HCT116 (cell line): ENCODE data around the gene ELF1. TPM values are rescaled to one million over a fixed set of nuclear protein-coding genes. Genes with fewer than 3 reads are reported as not detected.

ENCODE experiments used
- ATAC-seq: fragments of 200-7000 bp; cut with Tn5 transposase; 2 replicates; pipeline ENCODE4 v1.9.1; 2020; ENCODE audit warnings: mild to moderate bottlenecking, moderate library complexity
- BruUV-seq: library from RNA; stranded (reverse); fragments of 400-500 nt; replicated peaks from 2 replicates; lab custom pipeline; 2021; lab: Mats Ljungman, UMichigan
- CTCF ChIA-PET: fragments of 300-600 bp; sonication (Branson Sonifier 250); formaldehyde crosslinking; loops from one replicate; lab custom pipeline; 2021; ENCODE audit warnings: antibody characterized with exemption; lab: Charles Lee
- POLR2A ChIA-PET: fragments of 300-600, 350-600 bp; sonication (Branson Sonifier 250); formaldehyde crosslinking; loops from one replicate; lab custom pipeline; 2021; ENCODE audit warnings: antibody characterized with exemption; lab: Charles Lee
- RAD21 ChIA-PET, 2 experiments: fragments of 300-600 bp; sonication (Branson Sonifier 250); formaldehyde crosslinking; loops; one replicate each; lab custom pipeline; 2023; ENCODE audit warnings: low total read pairs in 2 of 2; ENCODE audit not compliant: uncharacterized antibody in 2 of 2, unreplicated experiment in 2 of 2, low non-redundant PET in 1 of 2; lab: Charles Lee
- DNase-seq: peaks from one replicate; pipeline ENCODE4 v3.0.0-alpha.2; 2010; ENCODE audit warnings: low read depth, low spot score
- H2AFZ ChIP-seq: fragments of 200-600 bp; shearing (Covaris generic), sonication (generic); 2 replicates; pipeline ENCODE4 v1.6.1; 2017; ENCODE audit warnings: low read depth, mixed run types, mixed read lengths, antibody characterized with exemption, low read length; ENCODE audit not compliant: poor library complexity, severe bottlenecking
- H3K27ac ChIP-seq: 2 replicates; pipeline ENCODE4 v1.5.1; 2012; ENCODE audit warnings: low read depth, low read length
- H3K27me3 ChIP-seq: fragments of 200-600 bp; sonication (generic); 2 replicates; pipeline ENCODE4 v1.6.1; 2016; ENCODE audit warnings: mixed run types, low read length, mixed read lengths; ENCODE audit not compliant: insufficient read depth
- H3K36me3 ChIP-seq, 2 experiments: fragments of 200-500 bp in 1 of 2; fragments of 200-600 bp in 1 of 2; sonication (Bioruptor generic) in 1 of 2; sonication (generic) in 1 of 2; 2 replicates each; pipeline versions ENCODE4 v1.5.1 to v1.6.1; 2014 to 2016; ENCODE audit warnings: low read length in 2 of 2, inconsistent platforms in 1 of 2, mixed read lengths in 1 of 2, mixed run types in 1 of 2; ENCODE audit not compliant: insufficient read depth in 2 of 2, control insufficient read depth in 1 of 2
- H3K4me1 ChIP-seq, 2 experiments: fragments of 200-600 bp in 1 of 2; sonication (generic) in 1 of 2; 2 replicates each; pipeline versions ENCODE4 v1.5.1 to v1.6.1; 2012 to 2017; ENCODE audit warnings: low read length in 2 of 2, inconsistent platforms in 1 of 2, mild to moderate bottlenecking in 1 of 2, mixed read lengths in 1 of 2, mixed run types in 1 of 2, moderate library complexity in 1 of 2; ENCODE audit not compliant: insufficient read depth in 2 of 2, control insufficient read depth in 1 of 2
- H3K4me2 ChIP-seq: fragments of 200-600 bp; sonication (generic); 2 replicates; pipeline ENCODE4 v1.6.1; 2017; ENCODE audit warnings: mixed run types, low read length, mixed read lengths
- H3K4me3 ChIP-seq, 2 experiments: fragments of 200-600 bp in 1 of 2; sonication (generic) in 1 of 2; replicated peaks in 1 of 2; 2 replicates each; pipeline ENCODE4 v1.5.1; 2011 to 2016; ENCODE audit warnings: low read length in 2 of 2, control low read depth in 1 of 2, low read depth in 1 of 2, mild to moderate bottlenecking in 1 of 2, mixed read lengths in 1 of 2, mixed run types in 1 of 2
- H3K79me2 ChIP-seq: fragments of 200-600 bp; sonication (generic); 2 replicates; pipeline ENCODE4 v1.6.1; 2017; ENCODE audit warnings: mild to moderate bottlenecking, mixed run types, low read length, moderate library complexity, mixed read lengths; ENCODE audit not compliant: insufficient read depth
- H3K9ac ChIP-seq: fragments of 200-600 bp; sonication (generic); 2 replicates; pipeline ENCODE4 v1.6.1; 2016; ENCODE audit warnings: low read length, mixed read lengths
- H3K9me2 ChIP-seq: fragments of 200-600 bp; sonication (generic), shearing (Covaris generic); 2 replicates; pipeline ENCODE4 v1.6.1; 2017; ENCODE audit warnings: mixed run types, mild to moderate bottlenecking, moderate library complexity; ENCODE audit not compliant: insufficient read depth
- H3K9me3 ChIP-seq, 2 experiments: fragments of 200-500 bp in 1 of 2; fragments of 200-600 bp in 1 of 2; sonication (Bioruptor generic) in 1 of 2; sonication (generic) in 1 of 2; 2 replicates each; pipeline ENCODE4 v1.6.1; 2014 to 2017; ENCODE audit warnings: low read length in 2 of 2, mixed read lengths in 2 of 2, inconsistent platforms in 1 of 2, low read depth in 1 of 2, mild to moderate bottlenecking in 1 of 2, mixed run types in 1 of 2, moderate library complexity in 1 of 2; ENCODE audit not compliant: control insufficient read depth in 1 of 2, insufficient read depth in 1 of 2
- H4K20me1 ChIP-seq: fragments of 200-600 bp; sonication (generic), shearing (Covaris generic); 2 replicates; pipeline ENCODE4 v1.6.1; 2017; ENCODE audit warnings: mixed run types, mild to moderate bottlenecking, moderate library complexity; ENCODE audit not compliant: insufficient read depth
- CBX3 ChIP-seq: IDR thresholded peaks from 2 replicates; pipeline ENCODE4 v1.6.1; 2012; ENCODE audit warnings: low read depth
- CEBPB ChIP-seq: IDR thresholded peaks from 2 replicates; pipeline ENCODE4 v1.6.1; 2012; ENCODE audit warnings: low read depth
- EGR1 ChIP-seq: IDR thresholded peaks from 2 replicates; pipeline ENCODE4 v1.6.1; 2012; ENCODE audit warnings: low read depth
- ELF1 ChIP-seq: IDR thresholded peaks from 2 replicates; pipeline ENCODE4 v1.6.1; 2012; ENCODE audit warnings: low read depth, borderline replicate concordance
- EZH2 ChIP-seq: fragments of 200-600 bp; sonication (generic); IDR thresholded peaks from 2 replicates; pipeline ENCODE4 v1.6.1; 2017; ENCODE audit warnings: antibody characterized with exemption, mixed run types
- EZH2phosphoT487 ChIP-seq: fragments of 200-600 bp; IDR thresholded peaks from 2 replicates; pipeline ENCODE4 v1.6.1; 2018; ENCODE audit warnings: antibody characterized with exemption, borderline replicate concordance
- FOSL1 ChIP-seq: IDR thresholded peaks from 2 replicates; pipeline ENCODE4 v1.6.1; 2012; ENCODE audit warnings: low read depth
- JUND ChIP-seq: IDR thresholded peaks from 2 replicates; pipeline ENCODE4 v1.6.1; 2012
- POLR2A ChIP-seq: IDR thresholded peaks from 2 replicates; pipeline ENCODE4 v1.7.0; 2011; ENCODE audit warnings: borderline replicate concordance; ENCODE audit not compliant: insufficient read depth, insufficient read length; ENCODE audit errors: extremely low read depth
- POLR2AphosphoS5 ChIP-seq: IDR thresholded peaks from 2 replicates; pipeline ENCODE4 v1.6.1; 2011; ENCODE audit warnings: mild to moderate bottlenecking, low read depth, low read length, moderate library complexity
- RAD21 ChIP-seq: IDR thresholded peaks from 2 replicates; pipeline ENCODE4 v1.6.1; 2012; ENCODE audit warnings: low read depth, mild to moderate bottlenecking
- SP1 ChIP-seq: IDR thresholded peaks from 2 replicates; pipeline ENCODE4 v1.6.1; 2012; ENCODE audit warnings: low read depth
- SRF ChIP-seq: IDR thresholded peaks from 2 replicates; pipeline ENCODE4 v1.6.1; 2012; ENCODE audit warnings: low read depth
- TCF7L2 ChIP-seq: IDR thresholded peaks from 2 replicates; pipeline ENCODE4 v1.7.0; 2011; ENCODE audit warnings: borderline replicate concordance, inconsistent platforms; ENCODE audit not compliant: insufficient read depth, insufficient read length; ENCODE audit errors: extremely low read depth
- ZNF274 ChIP-seq: fragments of 200-500 bp; sonication (Bioruptor generic); IDR thresholded peaks from 2 replicates; pipeline ENCODE4 v1.6.1; 2014; ENCODE audit warnings: mild to moderate bottlenecking, low read depth, low read length, inconsistent platforms
- intact Hi-C: fragments of 100-400 bp; cut with micrococcal nuclease; formaldehyde crosslinking; loops from 2 replicates; pipeline ENCODE4 v1.10.0; 2022
- total RNA-seq: library from RNA; stranded (reverse); gene quantifications from one replicate; pipeline ENCODE4 v1.2.1, GENCODE V29; 2021; ENCODE audit not compliant: unreplicated experiment
- TF ChIP-seq, protein P1 (sequence below), 3 experiments: fragments of 200-600 bp in 1 of 3; sonication (generic) in 1 of 3; IDR thresholded peaks in 2 of 3; conservative IDR thresholded peaks in 1 of 3; 2 replicates each; pipeline ENCODE4 v1.5.1; 2012 to 2017; ENCODE audit warnings: low read depth in 2 of 3, low read length in 2 of 3, antibody characterized with exemption in 1 of 3, borderline replicate concordance in 1 of 3, control low read depth in 1 of 3, mild to moderate bottlenecking in 1 of 3, mixed read lengths in 1 of 3, mixed run types in 1 of 3, moderate library complexity in 1 of 3; ENCODE audit not compliant: insufficient read depth in 1 of 3
- TF ChIP-seq, protein P2 (sequence below): IDR thresholded peaks from 2 replicates; pipeline ENCODE4 v1.6.1; 2011; ENCODE audit warnings: mild to moderate bottlenecking, low read length, moderate library complexity; ENCODE audit not compliant: insufficient replicate concordance; ENCODE audit errors: extremely low read depth
- TF ChIP-seq, protein P3 (sequence below): IDR thresholded peaks from 2 replicates; pipeline ENCODE4 v1.6.1; 2012; ENCODE audit warnings: low read depth
- TF ChIP-seq, protein P4 (sequence below): IDR thresholded peaks from 2 replicates; pipeline ENCODE4 v1.6.1; 2012
- TF ChIP-seq, protein P5 (sequence below): IDR thresholded peaks from 2 replicates; pipeline ENCODE4 v1.6.1; 2012

Gene ELF1
- total RNA-seq, 1 experiment from 2014 or later: 30.0 TPM

DNA sequence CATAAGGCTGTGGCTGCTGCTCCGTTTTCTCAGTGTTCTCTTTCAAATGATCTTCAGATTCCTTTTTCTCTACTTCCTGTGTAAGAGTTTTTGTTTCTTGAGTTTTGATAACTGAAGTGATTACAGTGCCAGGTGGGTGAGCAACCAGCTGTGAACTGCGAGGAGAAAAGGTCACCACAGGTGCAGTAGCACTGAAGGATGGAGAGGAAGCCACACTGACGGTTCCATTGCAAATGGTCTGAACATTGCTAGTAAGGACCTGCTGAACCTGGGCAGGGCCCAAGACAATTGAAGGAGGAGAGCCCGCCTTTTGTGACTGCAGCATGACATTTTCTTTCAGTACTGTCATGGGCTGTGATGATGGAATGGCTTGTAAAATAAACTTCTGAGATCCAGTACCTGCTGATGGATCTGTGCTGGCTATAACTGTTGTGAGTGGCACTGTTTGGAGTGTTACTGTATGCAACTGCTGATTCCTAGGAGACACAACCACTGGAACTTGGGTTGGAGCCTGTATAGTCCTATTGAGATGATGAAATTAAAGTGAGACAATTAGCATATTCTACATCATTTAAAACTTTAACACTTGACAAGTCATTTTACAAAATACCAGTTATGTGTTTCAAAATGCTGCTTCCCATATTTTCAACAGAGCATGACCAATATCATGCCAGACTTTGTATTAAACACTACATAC is 85.5 kb downstream of the ELF1 start:
- Histone ChIP-seq H3K9me2 (no peaks in the 10 kb centered on the region), H2AFZ (no peak overlapping the region), H3K36me3 (peaks cover 0 to 5% of the 10 kb centered on the region in 2 experiments; a peak in 2 of 4 replicates), H3K27ac (no peak overlapping the region), H3K9ac (no peak overlapping the region), H3K27me3 (no peaks in the 10 kb centered on the region), H3K9me3 (no peaks in the 10 kb centered on the region), H3K79me2 (peaks cover 3% of the 10 kb centered on the region; the same call in 1 of the 2 replicates), H3K4me1 (no peaks in the 10 kb centered on the region), H4K20me1 (no peaks in the 10 kb centered on the region), H3K4me2 (no peak overlapping the region), H3K4me3 (no peak overlapping the region)
- BruUV-seq: no TSS peak
- POLR2A ChIA-PET: interaction anchor here (1.2 kb wide), 1 partner anchor 41 kb away, joined by 4 read pairs; no protein-coding TSS in a partner anchor
- CTCF ChIA-PET: no interaction called here
- TF ChIP-seq EZH2phosphoT487 (no peak), EGR1 (no peak), SP1 (no peak), FOSL1 (no peak), EZH2 (no peak), POLR2AphosphoS5 (no peak), ZNF274 (no peak), CBX3 (no peak), SRF (no peak), RAD21 (no peak), CEBPB (no peak), JUND (no peak), TCF7L2 (no peak), POLR2A (no peak), ELF1 (no peak)
- TF ChIP-seq, protein P1, sequence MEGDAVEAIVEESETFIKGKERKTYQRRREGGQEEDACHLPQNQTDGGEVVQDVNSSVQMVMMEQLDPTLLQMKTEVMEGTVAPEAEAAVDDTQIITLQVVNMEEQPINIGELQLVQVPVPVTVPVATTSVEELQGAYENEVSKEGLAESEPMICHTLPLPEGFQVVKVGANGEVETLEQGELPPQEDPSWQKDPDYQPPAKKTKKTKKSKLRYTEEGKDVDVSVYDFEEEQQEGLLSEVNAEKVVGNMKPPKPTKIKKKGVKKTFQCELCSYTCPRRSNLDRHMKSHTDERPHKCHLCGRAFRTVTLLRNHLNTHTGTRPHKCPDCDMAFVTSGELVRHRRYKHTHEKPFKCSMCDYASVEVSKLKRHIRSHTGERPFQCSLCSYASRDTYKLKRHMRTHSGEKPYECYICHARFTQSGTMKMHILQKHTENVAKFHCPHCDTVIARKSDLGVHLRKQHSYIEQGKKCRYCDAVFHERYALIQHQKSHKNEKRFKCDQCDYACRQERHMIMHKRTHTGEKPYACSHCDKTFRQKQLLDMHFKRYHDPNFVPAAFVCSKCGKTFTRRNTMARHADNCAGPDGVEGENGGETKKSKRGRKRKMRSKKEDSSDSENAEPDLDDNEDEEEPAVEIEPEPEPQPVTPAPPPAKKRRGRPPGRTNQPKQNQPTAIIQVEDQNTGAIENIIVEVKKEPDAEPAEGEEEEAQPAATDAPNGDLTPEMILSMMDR (IDR thresholded peaks at IDR 0.05 in 2 of 3, conservative IDR thresholded peaks at IDR 0.05 in 1 of 3; ENCODE audit: borderline replicate concordance in 1 of 3, insufficient read depth in 1 of 3, low read depth in 2 of 3, low read length in 2 of 3): no peak
- TF ChIP-seq, protein P2, sequence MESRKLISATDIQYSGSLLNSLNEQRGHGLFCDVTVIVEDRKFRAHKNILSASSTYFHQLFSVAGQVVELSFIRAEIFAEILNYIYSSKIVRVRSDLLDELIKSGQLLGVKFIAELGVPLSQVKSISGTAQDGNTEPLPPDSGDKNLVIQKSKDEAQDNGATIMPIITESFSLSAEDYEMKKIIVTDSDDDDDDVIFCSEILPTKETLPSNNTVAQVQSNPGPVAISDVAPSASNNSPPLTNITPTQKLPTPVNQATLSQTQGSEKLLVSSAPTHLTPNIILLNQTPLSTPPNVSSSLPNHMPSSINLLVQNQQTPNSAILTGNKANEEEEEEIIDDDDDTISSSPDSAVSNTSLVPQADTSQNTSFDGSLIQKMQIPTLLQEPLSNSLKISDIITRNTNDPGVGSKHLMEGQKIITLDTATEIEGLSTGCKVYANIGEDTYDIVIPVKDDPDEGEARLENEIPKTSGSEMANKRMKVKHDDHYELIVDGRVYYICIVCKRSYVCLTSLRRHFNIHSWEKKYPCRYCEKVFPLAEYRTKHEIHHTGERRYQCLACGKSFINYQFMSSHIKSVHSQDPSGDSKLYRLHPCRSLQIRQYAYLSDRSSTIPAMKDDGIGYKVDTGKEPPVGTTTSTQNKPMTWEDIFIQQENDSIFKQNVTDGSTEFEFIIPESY: no peak
- TF ChIP-seq, protein P3, sequence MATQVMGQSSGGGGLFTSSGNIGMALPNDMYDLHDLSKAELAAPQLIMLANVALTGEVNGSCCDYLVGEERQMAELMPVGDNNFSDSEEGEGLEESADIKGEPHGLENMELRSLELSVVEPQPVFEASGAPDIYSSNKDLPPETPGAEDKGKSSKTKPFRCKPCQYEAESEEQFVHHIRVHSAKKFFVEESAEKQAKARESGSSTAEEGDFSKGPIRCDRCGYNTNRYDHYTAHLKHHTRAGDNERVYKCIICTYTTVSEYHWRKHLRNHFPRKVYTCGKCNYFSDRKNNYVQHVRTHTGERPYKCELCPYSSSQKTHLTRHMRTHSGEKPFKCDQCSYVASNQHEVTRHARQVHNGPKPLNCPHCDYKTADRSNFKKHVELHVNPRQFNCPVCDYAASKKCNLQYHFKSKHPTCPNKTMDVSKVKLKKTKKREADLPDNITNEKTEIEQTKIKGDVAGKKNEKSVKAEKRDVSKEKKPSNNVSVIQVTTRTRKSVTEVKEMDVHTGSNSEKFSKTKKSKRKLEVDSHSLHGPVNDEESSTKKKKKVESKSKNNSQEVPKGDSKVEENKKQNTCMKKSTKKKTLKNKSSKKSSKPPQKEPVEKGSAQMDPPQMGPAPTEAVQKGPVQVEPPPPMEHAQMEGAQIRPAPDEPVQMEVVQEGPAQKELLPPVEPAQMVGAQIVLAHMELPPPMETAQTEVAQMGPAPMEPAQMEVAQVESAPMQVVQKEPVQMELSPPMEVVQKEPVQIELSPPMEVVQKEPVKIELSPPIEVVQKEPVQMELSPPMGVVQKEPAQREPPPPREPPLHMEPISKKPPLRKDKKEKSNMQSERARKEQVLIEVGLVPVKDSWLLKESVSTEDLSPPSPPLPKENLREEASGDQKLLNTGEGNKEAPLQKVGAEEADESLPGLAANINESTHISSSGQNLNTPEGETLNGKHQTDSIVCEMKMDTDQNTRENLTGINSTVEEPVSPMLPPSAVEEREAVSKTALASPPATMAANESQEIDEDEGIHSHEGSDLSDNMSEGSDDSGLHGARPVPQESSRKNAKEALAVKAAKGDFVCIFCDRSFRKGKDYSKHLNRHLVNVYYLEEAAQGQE: no peak
- TF ChIP-seq, protein P4, sequence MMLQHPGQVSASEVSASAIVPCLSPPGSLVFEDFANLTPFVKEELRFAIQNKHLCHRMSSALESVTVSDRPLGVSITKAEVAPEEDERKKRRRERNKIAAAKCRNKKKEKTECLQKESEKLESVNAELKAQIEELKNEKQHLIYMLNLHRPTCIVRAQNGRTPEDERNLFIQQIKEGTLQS: no peak
- TF ChIP-seq, protein P5, sequence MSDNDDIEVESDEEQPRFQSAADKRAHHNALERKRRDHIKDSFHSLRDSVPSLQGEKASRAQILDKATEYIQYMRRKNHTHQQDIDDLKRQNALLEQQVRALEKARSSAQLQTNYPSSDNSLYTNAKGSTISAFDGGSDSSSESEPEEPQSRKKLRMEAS: no peak
- intact Hi-C loops: no loop called here
- DNase-seq (no peak), ATAC-seq (no peak)
- RAD21 ChIA-PET: no interaction called here
